Body of pancreas (tissue), 4 donors: ENCODE measurements around the gene GEMIN4. TPM values are rescaled to one million over a fixed set of nuclear protein-coding genes. Genes with fewer than 3 reads are reported as not detected.
A peak's percentile ranks its signal among the peaks of the same experiment; 100 is the strongest.
"Not testable (repeated sequence)": the region's sequence is repeated elsewhere in the genome, so short reads cannot be mapped to it uniquely, and the experiment has no call there.

Source experiments
- ATAC-seq: fragments of 150-250 bp; one replicate; pipeline ENCODE4 v1.9.1; 2016
- DNase-seq, 4 donors: peaks; one replicate each; pipeline ENCODE4 v3.0.0-alpha.2; 2019
- H3K27ac ChIP-seq, 4 donors: fragments of 200-600 bp; sonication (generic); 1 replicate in 3 of 4; 2 replicates in 1 of 4; pipeline versions ENCODE4 v1.5.1 to v1.6.1; 2016 to 2019; ENCODE audit warnings: mild to moderate bottlenecking in 1 of 4, mixed read lengths in 1 of 4, moderate library complexity in 1 of 4
- H3K27me3 ChIP-seq, 2 donors: fragments of 200-600 bp; sonication (generic); one replicate each; pipeline ENCODE4 v1.6.0; 2016; ENCODE audit warnings: mild to moderate bottlenecking in 1 of 2
- H3K36me3 ChIP-seq, 2 donors: fragments of 200-600 bp; sonication (generic); replicated peaks in 1 of 2; 2 replicates each; pipeline ENCODE4 v1.5.1; 2016; ENCODE audit warnings: low read depth in 2 of 2; ENCODE audit not compliant: insufficient read depth in 1 of 2
- H3K4me1 ChIP-seq: fragments of 200-600 bp; sonication (generic); one replicate; pipeline ENCODE4 v1.6.0; 2016
- H3K4me3 ChIP-seq, 2 donors: fragments of 200-600 bp; sonication (generic); 1 replicate in 1 of 2; 2 replicates in 1 of 2; pipeline ENCODE4 v1.5.1; 2016 to 2019
- H3K9me3 ChIP-seq, 3 donors: fragments of 200-600 bp; sonication (generic); 1 replicate in 2 of 3; 2 replicates in 1 of 3; pipeline ENCODE4 v1.5.1; 2016
- POLR2A ChIP-seq, 3 donors: fragments of 450-650 bp; IDR thresholded peaks; one replicate each; pipeline ENCODE4 v1.6.1; 2016; ENCODE audit warnings: antibody characterized with exemption in 3 of 3, mild to moderate bottlenecking in 2 of 3
- whole genome bisulfite sequencing, 2 donors: methylation state at CpG; one replicate each; pipeline ENCODE4 v1.1.5; 2017; 5-methylcytosine and 5-hydroxymethylcytosine counted together
- intact Hi-C: fragments of 100-400 bp; cut with DNase I; formaldehyde crosslinking; loops from one replicate; pipeline ENCODE4 v1.15.1; 2023
- total RNA-seq, 2 donors: library from RNA; depleted of rRNA; stranded (reverse); fragments of >200 nt; gene quantifications; one replicate each; pipeline ENCODE4 v1.1.0, GENCODE V29; 2016
- TF ChIP-seq, protein P1 (sequence below), 7 experiments: fragments of 450-650 bp in 4 of 7; fragments of 200-600 bp in 3 of 7; sonication (generic) in 3 of 7; IDR thresholded peaks; one replicate each; pipeline ENCODE4 v1.5.1; 2016 to 2019; ENCODE audit warnings: antibody characterized with exemption in 7 of 7

Gene GEMIN4
- total RNA-seq, 2 donors from 2014 or later: 5.6 to 7.3 TPM

DNA sequence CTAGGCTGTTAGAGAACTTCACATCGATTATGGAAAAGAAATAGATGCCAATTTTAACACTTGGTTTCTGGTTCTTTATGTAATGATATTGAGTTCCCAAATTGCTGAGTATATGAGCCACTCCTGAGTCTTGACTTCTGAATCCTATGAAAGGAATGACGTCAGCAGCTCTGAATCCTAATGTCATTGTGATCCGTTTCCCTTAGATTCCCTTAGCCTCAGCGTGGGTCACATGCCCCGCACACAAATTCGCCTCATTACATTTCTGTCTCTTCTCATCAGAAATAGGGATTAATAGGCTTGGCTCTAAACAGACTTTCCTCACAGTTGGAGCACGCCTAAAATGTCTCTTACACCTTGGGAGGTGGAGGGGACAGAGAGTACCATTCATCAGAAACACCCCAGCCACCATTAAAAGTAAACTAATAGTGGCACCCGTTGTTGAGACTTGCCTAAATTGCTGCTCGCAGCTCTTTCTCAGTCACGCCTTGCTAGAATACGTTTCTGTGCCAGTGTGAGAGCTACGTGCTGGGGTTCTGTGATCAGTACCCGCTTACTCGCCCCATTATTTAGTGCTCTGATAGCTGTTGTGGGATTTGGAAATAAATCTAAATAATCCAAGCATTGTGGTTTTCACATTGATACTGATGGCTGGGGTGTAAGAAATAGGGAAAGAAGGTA is 37.2 kb upstream of the GEMIN4 start:
- Histone ChIP-seq H3K27me3 (no peaks in the 10 kb centered on the region), H3K27ac (peak overlapping the region in 3 of 4 donors; percentile 85 to 93 (median 92)), H3K4me1 (peaks cover 56% of the 10 kb centered on the region), H3K4me3 (no peak overlapping the region), H3K9me3 (no peaks in the 10 kb centered on the region), H3K36me3 (peaks cover 0 to 4% of the 10 kb centered on the region in 2 donors)
- 77 to 83% methylated on average over 14 of the region's 14 CpGs for WGBS, 2 donors
- DNase-seq: peak in 1 of 4 donors; percentile 3
- TF ChIP-seq POLR2A (IDR thresholded peaks at IDR 0.05): no peak
- TF ChIP-seq, protein P1, sequence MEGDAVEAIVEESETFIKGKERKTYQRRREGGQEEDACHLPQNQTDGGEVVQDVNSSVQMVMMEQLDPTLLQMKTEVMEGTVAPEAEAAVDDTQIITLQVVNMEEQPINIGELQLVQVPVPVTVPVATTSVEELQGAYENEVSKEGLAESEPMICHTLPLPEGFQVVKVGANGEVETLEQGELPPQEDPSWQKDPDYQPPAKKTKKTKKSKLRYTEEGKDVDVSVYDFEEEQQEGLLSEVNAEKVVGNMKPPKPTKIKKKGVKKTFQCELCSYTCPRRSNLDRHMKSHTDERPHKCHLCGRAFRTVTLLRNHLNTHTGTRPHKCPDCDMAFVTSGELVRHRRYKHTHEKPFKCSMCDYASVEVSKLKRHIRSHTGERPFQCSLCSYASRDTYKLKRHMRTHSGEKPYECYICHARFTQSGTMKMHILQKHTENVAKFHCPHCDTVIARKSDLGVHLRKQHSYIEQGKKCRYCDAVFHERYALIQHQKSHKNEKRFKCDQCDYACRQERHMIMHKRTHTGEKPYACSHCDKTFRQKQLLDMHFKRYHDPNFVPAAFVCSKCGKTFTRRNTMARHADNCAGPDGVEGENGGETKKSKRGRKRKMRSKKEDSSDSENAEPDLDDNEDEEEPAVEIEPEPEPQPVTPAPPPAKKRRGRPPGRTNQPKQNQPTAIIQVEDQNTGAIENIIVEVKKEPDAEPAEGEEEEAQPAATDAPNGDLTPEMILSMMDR (IDR thresholded peaks at IDR 0.05): no peak
- ATAC-seq: no peak
- intact Hi-C loops: no loop called here

DNA sequence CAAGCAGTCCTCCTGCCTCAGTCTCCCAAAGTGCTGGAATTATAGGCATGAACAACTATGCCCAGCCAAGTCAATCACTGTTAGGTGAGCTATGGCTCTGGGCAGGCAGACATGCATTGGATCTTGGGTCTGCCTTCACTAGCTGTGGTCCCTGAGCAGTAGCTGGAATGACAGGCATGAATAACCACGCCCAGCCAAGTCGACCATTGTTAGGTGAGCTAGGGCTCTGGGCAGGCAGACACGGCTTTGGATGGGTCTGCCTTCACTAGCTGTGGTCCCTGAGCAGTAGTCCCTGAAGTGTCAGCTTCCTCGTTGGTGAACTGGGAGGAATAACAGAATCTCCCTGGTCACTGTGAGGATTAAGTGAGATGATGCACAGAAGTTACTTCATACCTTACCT is 36.5 kb upstream of the GEMIN4 start:
- ATAC-seq: no peak
- no peaks in the 10 kb centered on the region for H3K27me3 ChIP-seq
- intact Hi-C loops: no loop called here
- peaks cover 56% of the 10 kb centered on the region for H3K4me1 ChIP-seq
- H3K36me3 ChIP-seq: peaks cover 0 to 4% of the 10 kb centered on the region in 2 donors
- WGBS, 2 donors: 73 to 79% methylated on average over 4 of the region's 4 CpGs
- peak overlapping the region; percentile 84 to 93 (median 88) for H3K27ac ChIP-seq
- no peak overlapping the region for H3K4me3 ChIP-seq
- DNase-seq: peak in 1 of 4 donors; percentile 10
- TF ChIP-seq, protein P1 (IDR thresholded peaks at IDR 0.05): no peak
- TF ChIP-seq POLR2A (IDR thresholded peaks at IDR 0.05): no peak
- no peaks in the 10 kb centered on the region for H3K9me3 ChIP-seq

DNA sequence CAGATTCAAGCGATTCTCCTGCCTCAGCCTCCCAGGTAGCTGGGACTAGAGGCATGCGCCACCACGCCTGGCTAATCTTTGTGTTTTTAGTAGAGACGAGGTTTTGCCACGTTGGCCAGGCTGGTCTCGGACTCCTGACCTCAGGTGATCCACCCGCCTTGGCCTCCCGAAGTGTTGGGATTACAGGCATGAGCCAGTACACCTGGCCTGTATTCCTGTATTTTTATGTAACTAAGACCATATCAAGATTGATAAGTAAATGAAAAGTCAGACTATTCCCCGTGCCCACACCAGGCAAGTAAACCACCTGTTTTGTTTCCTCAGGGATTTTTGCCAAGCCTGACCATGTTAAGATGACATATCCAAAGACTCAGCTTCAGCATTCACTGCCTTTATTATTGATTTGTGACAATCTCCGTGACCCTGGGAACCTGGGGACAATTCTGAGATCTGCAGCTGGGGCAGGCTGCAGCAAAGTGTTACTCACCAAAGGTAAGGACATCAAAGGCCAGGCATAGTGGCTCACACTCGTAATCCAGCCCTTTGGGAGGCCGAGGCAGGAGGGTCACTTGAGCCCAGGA is 35.7 kb upstream of the GEMIN4 start:
- intact Hi-C loops: no loop called here
- ATAC-seq (peak; percentile 93), DNase-seq (peak; percentile 89 to 96 (median 90))
- no peaks in the 10 kb centered on the region for H3K9me3 ChIP-seq
- H3K4me1 ChIP-seq: peaks cover 62% of the 10 kb centered on the region
- no peaks in the 10 kb centered on the region for H3K27me3 ChIP-seq
- H3K27ac ChIP-seq: peak overlapping the region; percentile 84 to 93 (median 92)
- WGBS, 2 donors: 29 to 43% methylated on average over 12 of the region's 12 CpGs
- H3K36me3 ChIP-seq: peaks cover 0 to 4% of the 10 kb centered on the region in 2 donors
- TF ChIP-seq, protein P1 (IDR thresholded peaks at IDR 0.05): peak in 1 of 7 experiments; percentile 23
- TF ChIP-seq POLR2A (IDR thresholded peaks at IDR 0.05): peak in 2 of 3 donors; percentile 85 to 89
- no peak overlapping the region for H3K4me3 ChIP-seq

DNA sequence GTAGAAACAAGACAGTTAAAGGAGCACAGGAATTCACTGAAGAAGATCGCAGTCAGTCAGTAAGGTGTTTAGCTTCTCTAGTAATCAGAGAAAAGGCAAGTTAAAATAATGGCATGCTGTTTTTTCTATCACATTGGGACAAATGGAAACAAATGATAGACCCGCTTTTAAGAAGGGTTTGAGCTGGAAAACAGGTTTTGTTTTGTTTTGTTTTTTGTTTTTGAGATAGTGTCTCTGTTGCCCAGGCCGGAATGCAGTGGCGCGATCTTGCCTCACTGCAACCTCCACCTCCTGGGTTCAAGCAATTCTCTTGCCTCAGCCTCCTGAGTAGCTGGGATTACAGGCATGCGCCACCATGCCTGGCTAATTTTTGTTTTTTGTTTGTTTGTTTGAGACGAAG is 33.8 kb upstream of the GEMIN4 start:
- H3K36me3 ChIP-seq, H3K4me3 ChIP-seq, H3K9me3 ChIP-seq, H3K27me3 ChIP-seq, DNase-seq, ATAC-seq, intact Hi-C loops: not testable (repeated sequence)
- 85 to 90% methylated on average over 7 of the region's 7 CpGs for WGBS, 2 donors
- peaks cover 69% of the 10 kb centered on the region for H3K4me1 ChIP-seq
- H3K27ac ChIP-seq: peak overlapping the region in 3 of 4 donors; percentile 92 to 93 (median 92)

DNA sequence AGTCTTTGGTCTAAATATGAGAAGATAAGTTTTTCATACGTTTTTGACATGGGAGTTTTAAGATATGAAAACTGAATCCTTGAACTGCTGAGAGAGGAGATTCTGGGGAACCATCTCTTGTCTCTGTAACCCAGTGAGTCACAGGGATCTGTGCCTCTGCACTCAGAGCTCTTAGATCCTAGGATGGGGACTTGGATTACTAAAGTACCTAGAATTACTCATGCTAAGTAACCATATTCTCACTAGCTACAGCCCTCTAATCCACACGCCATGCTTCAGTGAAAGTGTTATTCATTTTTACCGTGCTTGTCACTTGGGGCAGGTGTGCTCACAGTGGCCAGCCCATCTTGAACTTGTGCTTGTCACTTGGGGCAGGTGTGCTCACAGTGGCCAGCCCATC is 32.1 kb upstream of the GEMIN4 start:
- DNase-seq (no peak), ATAC-seq (no peak)
- Histone ChIP-seq H3K4me3 (no peak overlapping the region), H3K27ac (peak overlapping the region in 3 of 4 donors; percentile 92 to 93 (median 93)), H3K9me3 (no peaks in the 10 kb centered on the region), H3K27me3 (no peaks in the 10 kb centered on the region), H3K36me3 (peaks cover 0 to 1% of the 10 kb centered on the region in 2 donors), H3K4me1 (peaks cover 60% of the 10 kb centered on the region)
- 39 to 48% methylated on average over 2 to 3 of the region's 3 CpGs for WGBS, 2 donors
- intact Hi-C loops: no loop called here
- TF ChIP-seq POLR2A (IDR thresholded peaks at IDR 0.05): no peak
- TF ChIP-seq, protein P1 (IDR thresholded peaks at IDR 0.05): no peak
